Measurements from ENCODE around the gene PCDHGB3. TPM values are rescaled to one million over a fixed set of nuclear protein-coding genes. Genes with fewer than 3 reads are reported as not detected.
"Not testable (repeated sequence)": the region's sequence is repeated elsewhere in the genome, so short reads cannot be mapped to it uniquely, and the experiment has no call there.

Gene PCDHGB3
- total RNA-seq, 4 donors from 2014 or later, result 4.3 to 9.7 (median 7.5) TPM

- H3K36me3 ChIP-seq, result no peaks in the 10 kb centered on the region
- H3K4me3 ChIP-seq, result peak within 1 kb of the TSS; percentile 29
- no peak for TF ChIP-seq POLR2AphosphoS5 (IDR thresholded peaks at IDR 0.05)
- TF ChIP-seq EP300 (IDR thresholded peaks at IDR 0.05), result no peak
- TF ChIP-seq CTCF (IDR thresholded peaks at IDR 0.05), result no peak
- TF ChIP-seq POLR2A (IDR thresholded peaks at IDR 0.05), result no peak
Observed at GRCh38 chr5:141373673-141374317, 3.8 kb downstream of the PCDHGB3 start, which contains the start of gene PCDHGA6. Gene PCDHGA6 (plus strand): TSS chr5:141373891. CDS start chr5:141374084, 193 bp downstream.

GRCh38 chr5:141374627-141375026 lies 4.6 kb downstream of the PCDHGB3 start:
- no peak for DNase-seq (ENCODE audit: low spot score in 2 of 2)
- peaks cover 9% of the 10 kb centered on the region for H3K27me3 ChIP-seq
- no peak overlapping the region for H3K4me3 ChIP-seq
- no peaks in the 10 kb centered on the region for H3K36me3 ChIP-seq
- H3K9me3 ChIP-seq, result peaks cover 60% of the 10 kb centered on the region
- no peaks in the 10 kb centered on the region for H3K4me1 ChIP-seq
- WGBS, result 65% methylated on average over 13 of the region's 14 CpGs
- TF ChIP-seq CTCF (IDR thresholded peaks at IDR 0.05) (no peak), POLR2AphosphoS5 (IDR thresholded peaks at IDR 0.05) (no peak), EP300 (IDR thresholded peaks at IDR 0.05) (no peak), POLR2A (IDR thresholded peaks at IDR 0.05) (no peak)
- no peak overlapping the region for H3K27ac ChIP-seq

More at GRCh38 chr5:141373673-141374317, 3.8 kb downstream of the PCDHGB3 start, which contains the start of gene PCDHGA6:
- WGBS, result 23% methylated on average over 23 of the region's 27 CpGs
- Histone ChIP-seq H3K4me1 (no peaks in the 10 kb centered on the region), H3K27me3 (peaks cover 9% of the 10 kb centered on the region), H3K9me3 (peaks cover 60% of the 10 kb centered on the region), H3K27ac (no peak within 1 kb of the TSS)
- DNase-seq (ENCODE audit: low spot score in 2 of 2), result no peak

GRCh38 chr5:141375444-141376155 lies 5.6 kb downstream of the PCDHGB3 start:
- not testable (repeated sequence) for H3K27ac ChIP-seq; H3K27me3 ChIP-seq; H3K4me3 ChIP-seq; H3K4me1 ChIP-seq; DNase-seq (ENCODE audit: low spot score in 2 of 2); H3K36me3 ChIP-seq
- WGBS, result 50% methylated on average over 13 of the region's 48 CpGs
- peaks cover 59% of the 10 kb centered on the region for H3K9me3 ChIP-seq

GRCh38 chr5:141382469-141383294 lies 12.6 kb downstream of the PCDHGB3 start, which contains the start of gene PCDHGA7:
Gene PCDHGA7 (plus strand): TSS chr5:141382742. CDS start chr5:141382900, 158 bp downstream.
- Histone ChIP-seq H3K9me3 (peaks cover 56% of the 10 kb centered on the region), H3K4me3 (peak within 1 kb of the TSS; percentile 17), H3K36me3 (no peaks in the 10 kb centered on the region), H3K27ac (no peak within 1 kb of the TSS), H3K27me3 (no peaks in the 10 kb centered on the region), H3K4me1 (no peaks in the 10 kb centered on the region)
- WGBS, result 14% methylated on average over 35 of the region's 37 CpGs
- TF ChIP-seq POLR2AphosphoS5 (IDR thresholded peaks at IDR 0.05) (no peak), CTCF (IDR thresholded peaks at IDR 0.05) (no peak), EP300 (IDR thresholded peaks at IDR 0.05) (no peak), POLR2A (IDR thresholded peaks at IDR 0.05) (no peak)
- DNase-seq (ENCODE audit: low spot score in 2 of 2), result no peak

GRCh38 chr5:141383345-141383744 lies 13.3 kb downstream of the PCDHGB3 start:
- DNase-seq (ENCODE audit: low spot score in 2 of 2), result no peak
- Histone ChIP-seq H3K9me3 (peaks cover 58% of the 10 kb centered on the region), H3K4me1 (no peaks in the 10 kb centered on the region), H3K4me3 (no peak overlapping the region), H3K27me3 (no peaks in the 10 kb centered on the region), H3K27ac (no peak overlapping the region), H3K36me3 (no peaks in the 10 kb centered on the region)
- WGBS, result 42% methylated on average over 13 of the region's 21 CpGs
- TF ChIP-seq EP300 (IDR thresholded peaks at IDR 0.05) (no peak), POLR2AphosphoS5 (IDR thresholded peaks at IDR 0.05) (no peak), CTCF (IDR thresholded peaks at IDR 0.05) (no peak), POLR2A (IDR thresholded peaks at IDR 0.05) (no peak)
